Amniotic stem cell (primary cell): Measurements from ENCODE around the gene KMT2D.
A peak's percentile ranks its signal among the peaks of the same experiment; 100 is the strongest.

Experiments
- DNase-seq: peaks from one replicate; lab custom pipeline; 2025; lab: John Stamatoyannopoulos, UW

KMT2D gene, protein sequence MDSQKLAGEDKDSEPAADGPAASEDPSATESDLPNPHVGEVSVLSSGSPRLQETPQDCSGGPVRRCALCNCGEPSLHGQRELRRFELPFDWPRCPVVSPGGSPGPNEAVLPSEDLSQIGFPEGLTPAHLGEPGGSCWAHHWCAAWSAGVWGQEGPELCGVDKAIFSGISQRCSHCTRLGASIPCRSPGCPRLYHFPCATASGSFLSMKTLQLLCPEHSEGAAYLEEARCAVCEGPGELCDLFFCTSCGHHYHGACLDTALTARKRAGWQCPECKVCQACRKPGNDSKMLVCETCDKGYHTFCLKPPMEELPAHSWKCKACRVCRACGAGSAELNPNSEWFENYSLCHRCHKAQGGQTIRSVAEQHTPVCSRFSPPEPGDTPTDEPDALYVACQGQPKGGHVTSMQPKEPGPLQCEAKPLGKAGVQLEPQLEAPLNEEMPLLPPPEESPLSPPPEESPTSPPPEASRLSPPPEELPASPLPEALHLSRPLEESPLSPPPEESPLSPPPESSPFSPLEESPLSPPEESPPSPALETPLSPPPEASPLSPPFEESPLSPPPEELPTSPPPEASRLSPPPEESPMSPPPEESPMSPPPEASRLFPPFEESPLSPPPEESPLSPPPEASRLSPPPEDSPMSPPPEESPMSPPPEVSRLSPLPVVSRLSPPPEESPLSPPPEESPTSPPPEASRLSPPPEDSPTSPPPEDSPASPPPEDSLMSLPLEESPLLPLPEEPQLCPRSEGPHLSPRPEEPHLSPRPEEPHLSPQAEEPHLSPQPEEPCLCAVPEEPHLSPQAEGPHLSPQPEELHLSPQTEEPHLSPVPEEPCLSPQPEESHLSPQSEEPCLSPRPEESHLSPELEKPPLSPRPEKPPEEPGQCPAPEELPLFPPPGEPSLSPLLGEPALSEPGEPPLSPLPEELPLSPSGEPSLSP (N-terminal part only)

DNA sequence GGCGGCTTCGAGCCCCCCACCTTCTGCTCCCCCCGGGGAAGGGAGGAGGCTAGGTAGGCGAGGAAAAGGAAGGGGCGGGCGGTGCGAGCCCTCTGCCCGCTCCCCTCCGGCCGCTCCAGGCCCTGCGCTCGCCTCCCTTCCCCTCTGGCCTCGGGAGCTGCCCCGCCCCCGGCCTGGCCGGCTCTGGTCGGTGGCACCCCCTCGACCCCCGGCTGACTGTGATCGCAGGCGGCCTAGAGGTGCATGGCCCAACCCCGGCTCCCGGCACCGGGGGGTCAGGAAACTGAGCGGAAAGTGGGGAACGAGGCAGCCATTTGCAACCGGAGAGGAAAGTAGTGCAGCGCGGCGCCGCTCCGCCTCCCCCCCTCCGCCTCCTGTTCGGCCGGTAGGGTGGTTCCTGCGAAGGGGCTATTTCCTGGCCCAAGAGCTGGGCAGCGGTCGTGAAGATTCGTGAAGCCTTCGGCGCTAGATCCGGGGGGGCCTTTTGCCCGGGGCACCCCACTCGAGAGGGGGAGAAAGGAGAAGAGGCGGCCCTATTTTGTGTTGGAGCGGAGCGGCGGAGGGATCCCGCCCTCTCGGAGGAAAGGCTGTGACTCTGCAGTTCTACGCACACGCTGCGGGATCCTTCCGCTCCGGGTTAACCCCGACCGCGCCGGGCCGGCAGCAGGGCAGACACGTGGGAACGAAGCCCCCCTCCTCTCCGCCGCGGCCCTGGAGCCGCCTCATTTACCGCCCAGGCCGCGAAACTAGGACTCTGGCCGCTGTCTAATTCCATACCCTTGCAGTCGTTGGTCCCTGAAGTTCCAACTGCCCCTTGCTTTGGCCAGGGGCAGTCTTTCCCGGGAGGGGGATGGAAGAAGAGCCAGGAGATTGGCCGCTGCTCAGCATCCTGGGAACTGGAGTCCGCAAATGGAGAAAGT is at the start of gene KMT2D:
Gene KMT2D, minus strand, starts transcription at position 558 of the 920 bp plus-strand sequence. CDS start 5,470 bp downstream, outside the sequence.
- peak; percentile 92 for DNase-seq

DNA sequence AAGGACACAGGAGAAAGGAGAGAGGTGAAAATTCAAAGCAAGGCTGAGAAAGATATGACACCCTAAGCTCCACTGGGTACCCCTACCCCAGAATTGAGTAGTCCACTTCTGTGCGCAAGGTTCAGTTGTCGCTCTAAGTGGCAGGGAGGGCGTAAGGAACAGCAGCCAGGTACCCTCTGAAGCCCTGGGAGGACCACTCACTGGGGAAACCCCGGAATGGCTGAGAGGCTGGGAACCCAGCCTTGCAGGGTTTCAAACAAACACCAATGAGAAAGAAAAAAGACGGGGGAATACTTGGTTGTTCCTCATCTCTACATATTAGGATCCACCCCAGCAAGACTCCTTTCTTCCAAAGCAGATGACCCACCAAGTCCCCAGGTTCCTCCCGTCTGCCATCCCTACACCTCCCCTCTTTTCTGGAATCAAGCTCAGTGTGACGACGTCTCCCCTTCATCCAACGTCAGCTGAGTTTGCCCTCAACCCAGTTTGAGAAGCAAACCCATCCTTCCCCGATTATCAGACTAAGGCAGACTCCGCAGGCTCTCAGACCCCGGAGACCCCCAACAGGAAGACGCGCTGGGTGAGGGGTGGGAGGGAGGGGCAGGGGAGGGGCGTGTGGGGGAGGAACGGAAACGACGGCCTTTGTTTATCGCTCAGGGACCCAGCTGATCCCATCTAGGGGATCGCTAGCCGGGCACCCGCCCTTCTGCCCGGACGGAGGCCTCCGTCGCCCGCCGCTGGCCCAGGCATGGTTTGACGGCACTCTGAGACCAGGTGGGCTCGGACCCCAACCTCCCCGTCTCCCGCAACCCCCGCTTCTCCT is 49.3 kb upstream of the KMT2D start:
- DNase-seq, result no peak

- DNase-seq, result no peak
Measured at GRCh38 chr12:49108958-49109404, 48.4 kb upstream of the KMT2D start.

GRCh38 chr12:49105504-49106084 is 45.0 kb upstream of the KMT2D start:
- DNase-seq, result no peak

- no peak for DNase-seq
Measured at GRCh38 chr12:49104822-49105221, 44.2 kb upstream of the KMT2D start.

DNA sequence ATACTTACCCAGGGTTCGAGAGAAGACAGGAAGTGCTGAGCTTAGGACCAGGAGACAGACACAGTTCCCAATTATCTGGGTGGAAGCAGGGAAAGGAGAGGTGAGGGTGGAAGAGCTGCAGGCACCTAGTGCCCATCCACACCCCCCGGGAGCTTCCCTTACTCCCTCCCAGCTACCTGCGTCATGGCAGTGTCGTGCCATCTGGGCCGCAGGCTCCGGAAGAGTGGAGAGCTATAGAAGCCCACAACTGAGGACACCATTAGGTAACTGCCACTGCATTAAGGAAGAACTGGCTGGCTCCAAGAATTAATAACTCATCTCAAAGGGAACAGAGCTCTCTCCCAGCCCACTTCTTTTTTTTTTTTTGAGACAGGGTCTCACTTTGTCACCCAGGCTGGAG is 39.8 kb upstream of the KMT2D start:
- DNase-seq, result no peak

GRCh38 chr12:49098703-49099102 is 38.1 kb upstream of the KMT2D start:
- DNase-seq, result no peak

GRCh38 chr12:49098035-49098451 is 37.4 kb upstream of the KMT2D start:
- DNase-seq, result no peak

- no peak for DNase-seq
Measured at GRCh38 chr12:49097381-49097780, 36.8 kb upstream of the KMT2D start.

DNA sequence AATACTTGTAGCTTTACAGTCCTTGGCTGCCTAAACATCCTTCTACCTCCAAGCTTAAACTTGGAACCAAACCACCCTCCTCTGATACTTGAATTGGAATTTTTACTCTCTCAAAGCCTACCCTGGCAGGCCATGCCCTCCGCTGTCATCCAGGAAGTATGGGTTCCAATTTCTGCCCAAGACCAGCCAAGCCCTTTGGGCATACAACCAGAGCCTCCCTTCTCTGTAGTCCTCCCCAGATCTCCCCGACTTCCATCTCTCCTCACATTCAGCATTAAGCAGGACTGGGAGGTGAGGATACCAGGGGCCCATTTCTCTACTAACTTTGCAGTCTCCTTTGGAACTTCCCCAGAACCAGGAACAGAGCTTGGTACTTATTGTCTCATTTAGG is 34.4 kb upstream of the KMT2D start:
- no peak for DNase-seq

GRCh38 chr12:49094160-49094974 is 33.8 kb upstream of the KMT2D start, which contains the start of gene DHH:
Gene DHH, minus strand, starts transcription at chr12:49094801. Its CDS starts 289 bp downstream, at chr12:49094512.
- DNase-seq, result no peak

- DNase-seq, result no peak
Measured at GRCh38 chr12:49093792-49094159, 33.2 kb upstream of the KMT2D start.

DNA sequence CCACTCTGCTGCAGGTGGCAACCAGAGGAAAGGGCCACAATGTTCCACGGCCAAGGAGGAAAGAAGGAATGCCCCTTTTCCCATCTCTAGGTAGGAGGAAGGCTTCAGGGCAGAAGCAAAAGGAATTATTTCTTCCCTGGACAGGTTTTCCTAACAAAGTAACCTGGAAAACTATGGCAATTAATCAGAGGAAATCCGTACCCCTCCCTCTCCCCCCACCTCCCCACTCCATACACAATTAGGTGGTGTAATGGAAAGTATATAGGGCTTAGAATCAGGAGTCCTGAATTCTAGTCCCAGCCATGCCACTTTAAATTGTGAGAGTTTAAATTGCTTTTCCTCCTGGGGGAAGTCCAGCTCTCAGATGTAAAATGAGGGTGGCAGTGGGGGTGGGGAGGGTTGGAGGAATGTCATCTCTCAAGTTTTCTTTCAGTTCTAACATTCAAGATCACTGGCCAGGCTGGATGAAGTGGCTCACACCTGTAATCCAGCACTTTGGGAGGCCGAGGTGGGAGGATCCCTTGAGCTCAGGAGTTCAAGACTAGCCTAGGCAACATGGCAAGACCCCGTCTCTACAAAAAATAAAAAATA is 32.3 kb upstream of the KMT2D start:
- DNase-seq, result no peak

DNA sequence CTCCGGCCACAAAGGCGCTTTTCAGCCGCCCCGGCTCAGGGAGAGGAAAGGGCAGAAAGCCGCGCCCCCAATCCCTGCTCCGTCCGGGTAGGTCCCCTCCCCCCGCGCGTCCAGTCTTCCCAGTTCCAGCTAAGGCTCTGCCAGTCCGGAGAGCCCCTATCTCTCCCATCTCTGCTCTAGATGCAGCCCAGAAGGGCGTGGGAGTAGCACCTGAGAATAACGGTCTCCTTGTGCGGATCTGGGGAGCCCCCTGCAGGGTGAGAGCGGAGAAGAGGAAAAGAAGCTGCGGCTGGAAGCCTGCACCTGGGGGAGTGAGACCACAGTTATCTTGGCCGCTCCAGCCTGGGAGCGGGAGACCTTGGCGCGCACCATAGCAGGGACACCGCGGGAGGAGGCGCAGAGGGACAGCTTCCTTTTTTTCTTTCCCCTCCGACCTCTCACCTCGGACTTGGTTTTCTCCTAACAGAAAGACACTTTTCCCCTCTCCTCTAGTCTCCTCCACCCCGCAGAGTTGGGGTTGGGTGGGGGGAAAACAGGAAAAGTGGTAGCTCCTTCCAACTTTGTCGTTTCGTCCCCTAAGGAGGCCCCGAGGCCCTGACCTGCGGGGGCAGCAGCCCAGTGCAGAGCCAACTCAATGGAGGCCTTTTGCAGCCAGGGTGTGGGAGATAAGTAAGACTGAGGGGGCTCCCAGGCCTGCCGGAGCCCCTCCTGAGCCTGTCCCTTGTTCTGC is 31.7 kb upstream of the KMT2D start:
- no peak for DNase-seq

- no peak for DNase-seq
Measured at GRCh38 chr12:49091836-49092085, 31.2 kb upstream of the KMT2D start.

- DNase-seq, result no peak
Measured at GRCh38 chr12:49091056-49091835, 30.7 kb upstream of the KMT2D start.

DNA sequence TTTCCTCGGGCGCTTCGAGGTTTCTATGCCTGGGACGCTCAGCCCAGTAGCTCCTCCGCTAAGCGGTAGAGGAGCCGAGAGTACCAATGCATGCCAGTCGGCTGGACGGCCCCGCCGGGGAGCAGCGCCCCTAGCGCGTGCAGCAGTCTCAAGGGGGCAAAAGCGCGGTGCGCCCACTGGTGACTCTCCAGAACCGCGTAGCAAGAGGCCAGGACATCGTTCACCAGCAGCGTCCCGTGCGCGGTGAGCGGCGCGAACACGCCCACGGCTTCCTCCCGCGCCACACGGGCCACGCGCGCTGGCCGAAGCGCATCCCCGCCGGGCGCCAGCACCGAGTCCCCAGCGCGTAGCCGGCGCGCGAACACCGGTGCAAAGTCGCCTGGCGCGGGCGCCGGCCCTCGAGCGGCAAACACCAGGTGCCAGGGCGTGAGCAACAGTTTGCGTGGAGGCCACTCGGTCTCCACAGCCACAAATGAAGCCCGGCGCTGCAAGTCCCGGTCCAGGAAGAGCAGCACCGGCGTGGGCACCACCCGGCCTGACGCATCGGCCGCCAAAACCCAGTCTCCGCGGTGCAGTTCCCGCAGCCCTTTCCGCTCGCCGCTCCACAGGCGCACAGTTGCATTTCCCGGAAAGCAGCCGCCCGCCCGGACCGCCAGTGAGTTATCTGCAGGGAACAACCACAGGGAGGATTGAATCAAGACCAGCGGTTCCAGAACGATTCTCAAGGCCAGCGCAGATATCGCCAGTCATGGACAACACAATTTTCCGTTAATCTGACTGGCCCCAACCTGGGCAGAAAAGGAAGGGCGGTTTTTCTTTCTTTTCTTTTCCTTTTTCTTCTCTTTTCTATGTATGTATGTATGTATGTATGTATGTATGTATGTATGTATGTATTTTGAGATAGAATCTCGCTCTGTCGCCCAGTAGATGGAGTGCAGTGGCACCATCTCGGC is 29.5 kb upstream of the KMT2D start:
- no peak for DNase-seq
